Fibroblast of skin of right biceps (primary cell): ENCODE results near the gene MYO3B.
"Not testable (repeated sequence)": the region's sequence is repeated elsewhere in the genome, so short reads cannot be mapped to it uniquely, and the experiment has no call there.

ENCODE experiments used
- DNase-seq: peaks from one replicate; pipeline ENCODE4 v3.0.0-alpha.2; 2013

Gene MYO3B

DNA sequence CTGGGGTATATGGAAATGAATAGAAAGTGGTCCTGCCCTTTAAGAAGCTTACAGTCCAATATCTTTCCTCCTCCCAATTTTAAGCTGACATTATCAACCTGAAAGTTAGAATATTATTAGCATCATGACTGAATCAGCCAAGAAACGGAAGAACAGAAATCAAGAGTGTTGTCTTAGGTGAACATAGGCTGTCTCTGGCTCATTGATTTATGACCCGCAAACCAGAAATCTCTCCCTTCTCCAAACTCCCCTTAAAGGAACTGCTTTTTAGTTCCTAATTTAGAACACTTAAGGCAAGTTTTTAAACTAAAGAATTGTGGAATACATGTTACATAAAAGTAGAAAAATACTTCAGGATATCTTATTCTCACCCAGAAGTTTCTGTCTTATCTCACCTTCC, 62.7 kb downstream of the MYO3B start:
- no peak for DNase-seq

- DNase-seq, result no peak
Observed at GRCh38 chr2:170241756-170242155, 63.8 kb downstream of the MYO3B start.

- DNase-seq, result peak; percentile 9
Observed at GRCh38 chr2:170243118-170243837, 65.3 kb downstream of the MYO3B start.

DNA sequence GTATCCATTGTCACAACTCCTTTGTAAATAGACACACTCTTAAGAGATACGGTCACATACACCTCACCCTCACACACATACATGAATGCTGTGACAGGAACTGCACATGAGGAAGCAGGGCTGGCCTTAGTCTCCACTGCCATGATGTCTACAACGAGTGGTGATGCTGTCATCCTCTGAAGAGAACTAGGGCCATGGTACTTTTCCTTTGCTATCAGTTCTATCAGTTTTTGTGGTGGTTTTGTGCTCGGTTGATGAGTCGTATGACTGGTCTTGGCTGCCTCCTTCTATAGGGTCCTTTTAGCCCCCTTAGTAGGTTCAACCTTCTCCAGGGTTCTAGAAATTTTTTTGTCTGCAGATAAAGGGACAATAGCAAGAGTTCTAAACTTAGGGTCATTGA, 66.0 kb downstream of the MYO3B start:
- no peak for DNase-seq

DNA sequence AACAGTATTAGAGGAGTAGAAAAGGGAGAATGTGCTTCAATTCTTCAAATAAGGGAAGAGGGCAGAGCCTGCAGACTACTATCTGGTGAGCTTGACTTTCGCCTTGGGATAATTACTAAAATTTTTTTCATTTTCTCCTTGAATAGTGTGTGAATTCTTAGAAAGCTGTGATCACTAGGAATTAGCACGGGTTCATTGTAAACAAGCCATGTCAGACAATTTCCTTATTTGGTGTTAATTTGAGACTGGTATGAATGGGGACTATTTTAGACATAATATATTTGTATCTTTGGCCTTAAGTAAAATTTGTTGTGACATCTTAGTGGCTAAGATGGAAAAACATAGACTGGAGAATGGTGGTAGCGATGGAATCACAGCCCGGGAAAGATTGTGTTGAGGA, 66.6 kb downstream of the MYO3B start:
- no peak for DNase-seq

DNA sequence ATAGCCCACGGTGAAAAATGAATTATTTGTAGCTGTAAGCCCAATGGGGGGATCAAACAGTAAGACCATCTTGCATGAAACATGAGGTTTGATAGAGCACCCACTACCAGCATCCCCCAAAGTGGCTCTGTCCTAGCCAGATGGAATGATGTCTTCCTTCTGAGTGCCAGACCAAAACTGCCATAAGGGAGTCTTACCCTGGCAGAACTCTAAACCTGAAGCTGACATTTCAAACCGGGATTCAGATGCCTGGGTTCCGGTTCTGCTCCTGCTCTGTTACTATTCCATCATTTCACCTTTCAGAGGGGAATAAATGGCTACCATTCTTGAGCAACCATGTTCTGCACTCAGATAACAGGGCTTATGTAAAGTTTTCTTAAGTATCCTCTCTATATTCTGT, 67.4 kb downstream of the MYO3B start:
- DNase-seq, result no peak

DNA sequence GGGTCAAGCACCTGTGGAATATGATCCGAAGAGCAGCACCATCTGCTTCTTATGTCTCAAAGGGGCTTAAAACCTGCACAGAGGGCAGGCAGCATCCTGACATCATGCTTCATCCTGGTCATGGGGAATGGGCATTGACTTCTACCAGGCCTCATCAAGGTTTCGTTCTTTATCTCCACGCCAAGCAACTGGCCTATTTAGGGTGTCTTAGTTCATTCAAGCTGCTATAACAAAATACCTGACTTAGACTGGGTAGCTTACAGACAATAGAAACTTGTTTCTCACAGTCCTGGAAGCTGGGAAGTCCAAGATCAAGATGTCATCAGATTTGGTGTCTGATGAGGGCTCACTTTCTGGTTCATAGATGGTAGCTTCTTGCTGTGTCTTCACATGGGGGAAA, 69.4 kb downstream of the MYO3B start:
- no peak for DNase-seq

GRCh38 chr2:170247882-170248393, 70.0 kb downstream of the MYO3B start:
- DNase-seq, result no peak

DNA sequence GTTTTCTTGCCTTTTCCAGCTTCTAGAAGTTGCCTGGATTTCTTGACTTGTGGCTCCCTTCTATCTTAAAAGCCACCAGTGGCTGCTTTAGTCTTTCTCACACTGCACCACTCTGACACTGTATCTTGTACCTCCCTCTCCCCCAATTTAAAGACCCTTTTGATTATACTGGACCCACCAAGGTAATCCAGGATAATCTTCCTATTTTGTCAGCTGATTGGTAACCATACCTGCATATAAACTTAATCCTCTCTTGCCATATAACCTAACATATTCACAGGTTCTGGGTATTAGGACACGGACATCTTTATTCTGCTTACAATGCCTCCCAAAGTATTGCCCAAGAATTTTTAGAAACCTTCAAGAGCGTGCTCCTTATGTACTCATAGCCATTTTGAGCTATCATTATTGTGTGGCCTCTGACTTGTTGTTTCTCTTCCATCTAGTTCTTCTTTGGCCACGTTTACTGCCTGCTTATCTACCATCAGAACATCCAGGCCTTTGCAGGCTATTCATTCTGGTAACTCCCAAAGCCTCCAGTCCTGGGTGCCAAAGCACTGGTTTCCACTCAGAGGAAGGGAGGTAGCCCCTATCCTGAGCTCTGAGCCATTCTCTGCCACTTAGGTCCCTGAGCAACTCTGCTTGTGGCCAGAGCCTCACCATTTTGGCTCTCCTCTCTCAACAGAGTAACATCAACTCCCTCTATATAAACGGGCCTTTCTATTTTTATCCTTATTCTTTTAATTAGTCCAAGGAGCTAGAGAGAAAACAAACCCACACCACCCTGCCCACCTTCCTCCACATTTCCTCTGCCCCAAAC, 70.8 kb downstream of the MYO3B start:
- DNase-seq, result no peak

DNA sequence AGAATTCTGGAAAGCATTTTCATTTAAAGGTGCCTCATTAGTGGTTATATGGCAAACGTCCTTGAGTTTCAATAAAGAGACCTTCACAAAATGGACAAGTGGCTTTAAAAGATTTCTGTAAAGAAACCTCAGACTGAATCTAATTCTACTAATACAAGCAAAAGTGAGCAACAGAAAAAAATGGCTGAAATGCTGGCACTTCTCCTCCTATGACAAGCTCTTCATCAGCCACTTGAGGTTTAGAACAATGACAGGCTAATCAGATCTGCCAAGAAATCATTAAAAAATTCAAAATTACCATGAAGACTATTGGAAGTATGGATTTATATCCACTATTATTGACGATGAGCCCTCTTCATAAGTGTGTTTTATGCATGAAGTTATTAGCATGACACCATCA, 71.8 kb downstream of the MYO3B start:
- no peak for DNase-seq

DNA sequence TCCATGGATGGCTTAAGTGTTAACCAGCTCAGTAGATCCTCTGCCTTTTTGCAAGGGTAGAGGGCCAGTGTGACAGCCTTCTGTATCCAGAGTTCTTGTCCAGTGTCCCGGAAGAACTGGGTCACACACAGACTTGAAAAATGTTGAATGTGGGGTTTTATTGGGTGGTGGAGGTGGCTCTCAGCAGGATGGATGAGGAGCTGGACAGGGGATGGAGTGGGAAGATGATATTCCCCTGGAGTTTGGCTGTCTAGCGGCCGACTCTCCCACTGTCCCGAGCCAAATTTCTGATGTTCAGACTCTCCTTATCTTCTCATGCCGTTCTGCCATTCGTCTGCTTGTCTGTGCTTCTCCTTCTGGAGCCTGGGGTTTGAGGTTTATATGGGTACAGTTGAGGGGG, 72.6 kb downstream of the MYO3B start:
- no peak for DNase-seq

DNA sequence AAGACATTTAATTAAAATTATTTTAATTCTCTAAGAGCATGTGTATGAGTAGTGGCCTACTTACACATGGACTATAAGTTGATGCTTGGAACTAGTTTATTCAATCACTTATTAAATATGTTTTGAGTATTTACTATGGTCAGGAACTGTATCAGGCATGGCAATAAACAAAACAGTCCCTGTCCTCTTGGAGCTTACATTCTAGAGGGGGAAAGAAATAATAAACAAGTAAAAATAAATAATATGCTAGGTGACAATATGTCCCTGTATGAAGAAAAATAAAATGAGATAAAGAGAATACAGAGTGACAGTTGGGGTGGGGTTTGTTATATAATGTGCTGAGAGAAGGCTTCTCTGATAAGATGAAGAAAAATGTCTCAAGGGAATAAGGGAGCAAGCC, 74.5 kb downstream of the MYO3B start:
- DNase-seq, result no peak

DNA sequence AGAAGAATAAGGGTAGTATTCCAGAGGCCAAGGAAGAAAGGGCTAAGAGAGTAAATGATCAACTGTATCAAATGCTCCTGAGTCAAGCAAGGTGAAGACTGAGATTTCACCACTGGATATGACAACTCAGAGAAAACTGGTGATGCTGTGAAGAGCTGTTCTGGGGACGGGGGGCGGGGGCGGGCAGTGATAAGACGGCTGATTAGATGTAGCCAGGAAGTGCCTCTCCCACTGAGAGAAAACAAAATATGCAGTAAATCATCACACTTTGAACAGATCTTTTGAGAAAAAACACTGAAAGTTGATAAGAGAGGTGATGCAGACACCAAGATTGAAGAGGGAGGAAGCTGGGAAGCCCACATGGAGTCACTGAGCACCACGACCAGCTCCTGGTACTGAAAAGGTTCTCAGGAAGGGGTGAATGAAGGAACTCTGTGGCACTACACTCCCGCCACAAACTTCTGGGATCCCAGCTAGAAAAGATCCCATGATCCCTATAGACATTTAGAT, 75.8 kb downstream of the MYO3B start:
- DNase-seq, result no peak

- no peak for DNase-seq
Observed at GRCh38 chr2:170254293-170254732, 76.4 kb downstream of the MYO3B start.

GRCh38 chr2:170255137-170255536, 77.2 kb downstream of the MYO3B start:
- DNase-seq, result no peak

DNA sequence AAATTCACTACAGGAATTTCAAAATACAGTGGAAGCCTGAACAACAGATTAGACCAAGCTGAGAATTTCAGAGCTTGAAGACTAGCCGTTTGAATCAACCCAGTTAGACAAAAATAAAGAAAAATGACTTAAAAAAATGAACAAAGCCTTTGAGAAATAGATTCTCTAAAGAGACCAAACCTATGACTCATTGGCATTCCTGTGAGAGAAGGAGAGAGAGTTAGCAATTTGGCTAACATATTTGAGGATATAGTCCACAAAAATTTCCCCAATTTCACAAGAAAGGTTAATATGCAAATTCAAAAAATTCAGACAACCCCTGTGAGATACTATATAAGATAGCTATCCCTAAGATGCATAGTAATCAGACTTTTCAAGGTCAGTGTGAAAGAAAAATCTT, 78.0 kb downstream of the MYO3B start:
- DNase-seq, result peak; percentile 67

- peak; percentile 16 for DNase-seq
Observed at GRCh38 chr2:170258382-170258781, 80.4 kb downstream of the MYO3B start.

DNA sequence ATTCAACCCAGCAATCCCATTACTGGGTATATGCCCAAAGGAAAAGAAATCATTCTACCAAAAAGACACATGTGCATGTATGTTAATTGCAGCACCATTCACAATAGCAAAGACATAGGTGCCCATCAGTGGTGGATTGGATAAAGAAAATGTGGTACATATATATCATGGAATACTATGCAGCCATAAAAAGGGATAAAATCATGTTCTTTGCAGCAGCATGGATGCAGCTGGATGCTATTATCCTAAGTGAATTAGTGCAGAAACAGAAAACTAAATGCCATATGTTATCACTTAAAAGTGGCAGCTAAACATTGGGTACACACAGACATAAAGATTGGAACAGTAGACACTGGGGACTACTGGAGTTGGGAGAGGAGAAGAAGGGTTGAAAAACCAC, 82.2 kb downstream of the MYO3B start:
- DNase-seq, result no peak

DNA sequence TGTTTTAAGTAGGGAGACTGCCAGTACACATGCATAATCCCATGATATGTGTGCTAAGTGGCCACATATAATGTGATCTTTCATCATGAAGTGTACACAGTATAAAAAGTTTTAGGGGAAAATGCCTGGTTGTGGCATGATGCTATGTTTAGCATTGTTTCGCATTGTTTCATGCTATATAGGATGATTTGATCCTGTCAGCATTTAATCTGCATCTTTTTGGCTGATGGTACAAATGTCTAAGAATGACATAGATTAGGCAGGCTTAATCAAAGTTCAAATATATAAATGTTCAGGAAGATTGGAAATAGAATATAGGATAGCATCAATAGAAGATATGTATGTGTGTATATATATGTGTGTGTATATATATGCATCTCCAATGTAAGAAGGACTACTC, 83.6 kb downstream of the MYO3B start:
- DNase-seq, result no peak

- DNase-seq, result no peak
Observed at GRCh38 chr2:170262343-170262742, 84.4 kb downstream of the MYO3B start.

GRCh38 chr2:170262806-170263205, 84.9 kb downstream of the MYO3B start:
- no peak for DNase-seq

DNA sequence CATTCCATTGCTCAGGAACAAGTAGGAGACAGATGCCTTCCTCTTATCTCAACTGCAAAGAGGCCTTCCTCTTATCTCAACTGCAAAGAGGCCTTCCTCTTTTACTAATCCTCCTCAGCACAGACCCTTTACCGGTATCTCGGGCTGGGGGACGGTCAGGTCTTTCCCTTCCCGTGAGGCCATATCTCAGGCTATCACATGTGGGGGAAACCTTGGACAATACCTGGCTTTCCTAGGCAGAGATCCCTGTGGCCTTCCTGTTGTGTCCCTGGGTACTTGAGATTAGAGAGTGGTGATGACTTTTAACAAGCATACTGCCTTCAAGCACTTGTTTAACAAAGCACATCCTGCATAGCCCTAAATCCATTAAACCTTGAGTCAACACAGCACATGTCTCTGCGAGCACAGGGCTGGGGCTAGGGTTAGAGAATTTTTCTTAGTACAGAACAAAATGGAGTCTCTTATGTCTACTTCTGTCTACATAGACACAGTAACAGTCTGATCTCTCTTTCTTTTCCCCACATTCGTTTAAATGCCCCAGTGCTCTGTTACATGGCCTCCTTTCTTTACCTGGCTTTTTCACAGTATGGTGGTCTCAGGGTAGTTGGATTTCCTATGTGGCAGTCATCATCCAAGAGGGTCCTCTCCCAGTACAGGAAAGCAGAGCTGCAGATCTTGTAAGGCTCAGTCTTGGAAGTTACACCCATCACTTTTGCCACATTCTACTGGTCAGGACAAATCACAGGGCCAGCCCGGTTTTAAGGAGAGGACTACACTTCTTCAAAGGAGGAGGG, 86.0 kb downstream of the MYO3B start:
- not testable (repeated sequence) for DNase-seq

DNA sequence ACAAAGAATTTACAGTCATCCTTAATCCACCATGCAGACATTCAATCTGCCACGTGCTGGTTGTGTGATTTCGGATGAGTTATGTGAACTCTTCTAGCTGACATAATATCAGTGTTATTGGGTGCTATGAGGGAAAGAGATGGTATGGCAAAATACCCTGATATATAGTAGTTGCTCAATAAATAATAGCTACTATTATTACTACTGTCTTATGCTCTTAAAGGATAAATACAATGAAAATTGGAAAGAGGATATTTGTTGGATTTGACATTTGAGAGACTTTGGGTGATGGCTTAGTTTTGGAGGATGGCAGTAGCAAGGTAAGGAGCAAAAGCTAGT, 86.5 kb downstream of the MYO3B start:
- DNase-seq, result no peak
